SK-N-MC (cell line): Measurements from ENCODE around the gene HIRA.

Source experiments
- EZH2 ChIP-seq: fragments of 200-600 bp; sonication (generic); IDR thresholded peaks from one replicate; pipeline ENCODE4 v1.6.1; 2017; ENCODE audit warnings: antibody characterized with exemption
- POLR2AphosphoS5 ChIP-seq: IDR thresholded peaks from 2 replicates; pipeline ENCODE4 v1.6.1; 2012; ENCODE audit warnings: mild to moderate bottlenecking, low read depth, low read length, borderline replicate concordance

GRCh38 chr22:19360862-19361261 is 70.7 kb downstream of the HIRA start:
- TF ChIP-seq EZH2 = no peak
- TF ChIP-seq POLR2AphosphoS5 = no peak
